Mammary epithelial cell (primary cell): ENCODE results near the gene ACVR1.

ENCODE experiments used
- EZH2 ChIP-seq: IDR thresholded peaks from 2 replicates; pipeline ENCODE4 v1.6.1; 2012; ENCODE audit warnings: low read length, inconsistent platforms, borderline replicate concordance
- TF ChIP-seq, protein P1 (sequence below), 2 donors: IDR thresholded peaks in 1 of 2; conservative IDR thresholded peaks in 1 of 2; 2 replicates each; pipeline ENCODE4 v1.5.1; 2011 to 2012; ENCODE audit warnings: inconsistent platforms in 2 of 2, low read length in 2 of 2, mild to moderate bottlenecking in 2 of 2, control low read depth in 1 of 2, low read depth in 1 of 2; ENCODE audit not compliant: insufficient read depth in 1 of 2; ENCODE audit errors: extremely low read depth in 1 of 2

DNA sequence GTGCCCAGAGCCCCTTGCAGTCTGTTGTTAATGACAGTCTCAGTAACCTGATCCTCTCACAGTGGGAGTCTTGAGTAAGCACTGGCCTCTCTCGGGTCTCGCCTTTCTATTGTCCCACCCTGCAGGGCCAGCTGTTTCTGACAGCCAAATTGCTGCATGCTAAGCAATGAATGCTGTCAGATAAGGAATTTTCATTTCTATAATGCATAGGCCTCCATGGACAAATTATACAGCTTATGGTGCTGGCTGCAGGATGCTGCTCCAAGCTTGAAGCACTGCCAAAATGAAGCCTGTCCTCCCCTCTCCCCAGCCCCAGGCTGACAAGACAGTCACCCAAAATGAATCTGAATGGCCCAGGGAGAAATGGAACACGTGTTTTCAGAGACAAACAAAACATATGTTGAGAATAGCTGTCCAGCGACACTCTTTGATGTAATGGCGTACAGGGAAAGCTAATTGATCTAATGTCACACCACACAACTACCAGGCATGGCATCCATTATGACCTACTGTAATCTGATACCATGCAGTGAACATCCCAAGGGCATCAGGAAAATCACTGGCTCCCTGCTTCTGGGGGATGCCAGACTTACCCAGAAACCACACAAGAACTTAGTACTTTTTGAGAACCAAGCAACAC, 36.8 kb downstream of the ACVR1 start:
- TF ChIP-seq, protein P1, sequence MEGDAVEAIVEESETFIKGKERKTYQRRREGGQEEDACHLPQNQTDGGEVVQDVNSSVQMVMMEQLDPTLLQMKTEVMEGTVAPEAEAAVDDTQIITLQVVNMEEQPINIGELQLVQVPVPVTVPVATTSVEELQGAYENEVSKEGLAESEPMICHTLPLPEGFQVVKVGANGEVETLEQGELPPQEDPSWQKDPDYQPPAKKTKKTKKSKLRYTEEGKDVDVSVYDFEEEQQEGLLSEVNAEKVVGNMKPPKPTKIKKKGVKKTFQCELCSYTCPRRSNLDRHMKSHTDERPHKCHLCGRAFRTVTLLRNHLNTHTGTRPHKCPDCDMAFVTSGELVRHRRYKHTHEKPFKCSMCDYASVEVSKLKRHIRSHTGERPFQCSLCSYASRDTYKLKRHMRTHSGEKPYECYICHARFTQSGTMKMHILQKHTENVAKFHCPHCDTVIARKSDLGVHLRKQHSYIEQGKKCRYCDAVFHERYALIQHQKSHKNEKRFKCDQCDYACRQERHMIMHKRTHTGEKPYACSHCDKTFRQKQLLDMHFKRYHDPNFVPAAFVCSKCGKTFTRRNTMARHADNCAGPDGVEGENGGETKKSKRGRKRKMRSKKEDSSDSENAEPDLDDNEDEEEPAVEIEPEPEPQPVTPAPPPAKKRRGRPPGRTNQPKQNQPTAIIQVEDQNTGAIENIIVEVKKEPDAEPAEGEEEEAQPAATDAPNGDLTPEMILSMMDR (conservative IDR thresholded peaks at IDR 0.05 in 1 of 2, IDR thresholded peaks at IDR 0.05 in 1 of 2; ENCODE audit: extremely low read depth in 1 of 2, insufficient read depth in 1 of 2, low read depth in 1 of 2, low read length in 2 of 2): no peak
- no peak for TF ChIP-seq EZH2
